GM12875 (cell line): ENCODE data around the gene P2RX1.

Experiments
- H3K4me3 ChIP-seq: one replicate; pipeline ENCODE4 v1.5.1; 2011; ENCODE audit warnings: low read depth, low read length, control low read depth
- CTCF ChIP-seq: IDR thresholded peaks from 2 replicates; pipeline ENCODE4 v1.5.1; 2011; ENCODE audit warnings: low read depth, mild to moderate bottlenecking, control low read depth, inconsistent platforms, low read length, moderate library complexity, borderline replicate concordance; ENCODE audit not compliant: insufficient read depth

Gene P2RX1

DNA sequence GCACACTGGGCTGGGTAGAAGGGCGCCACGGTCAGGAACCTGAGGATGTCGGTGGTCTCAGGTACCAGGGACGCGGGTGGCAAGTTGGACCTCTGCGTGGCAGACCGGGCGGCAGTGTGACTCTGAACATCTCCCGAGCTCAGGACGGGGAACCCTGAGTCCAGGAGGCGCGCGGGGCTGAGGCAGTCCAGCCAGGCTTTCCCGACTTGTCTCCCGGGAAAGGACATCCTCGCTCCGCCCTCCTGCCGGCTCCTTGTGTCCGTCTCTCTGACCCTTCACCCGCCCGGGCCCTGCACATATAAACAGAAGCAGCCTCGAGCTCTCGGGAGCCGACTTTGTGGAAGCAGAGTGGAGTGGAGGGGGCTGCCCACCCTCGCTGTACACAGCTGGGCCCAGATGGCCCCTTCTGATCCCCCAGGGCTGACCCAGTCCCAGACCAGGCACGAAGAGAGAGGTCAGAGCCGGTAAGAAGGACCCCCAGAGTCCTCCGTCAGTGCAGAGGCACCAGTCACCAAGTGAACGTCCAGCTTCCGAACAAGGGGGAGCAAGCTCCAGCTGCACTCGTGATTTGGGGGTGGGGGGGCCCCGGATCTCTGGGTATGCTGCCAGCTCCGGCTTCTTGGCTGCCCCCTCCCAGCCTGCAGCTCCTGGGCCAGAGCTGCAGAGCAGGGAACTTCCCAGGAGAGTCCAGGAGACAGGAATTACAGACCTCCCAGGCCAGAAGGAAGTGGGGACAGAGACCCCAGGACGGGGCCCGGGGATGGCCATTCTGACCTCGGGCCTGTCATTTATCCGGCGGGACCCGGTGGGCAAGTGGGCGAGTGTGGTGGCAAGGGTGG, 8.5 kb upstream of the P2RX1 start:
- TF ChIP-seq CTCF = no peak
- H3K4me3 ChIP-seq = no peak overlapping the region

DNA sequence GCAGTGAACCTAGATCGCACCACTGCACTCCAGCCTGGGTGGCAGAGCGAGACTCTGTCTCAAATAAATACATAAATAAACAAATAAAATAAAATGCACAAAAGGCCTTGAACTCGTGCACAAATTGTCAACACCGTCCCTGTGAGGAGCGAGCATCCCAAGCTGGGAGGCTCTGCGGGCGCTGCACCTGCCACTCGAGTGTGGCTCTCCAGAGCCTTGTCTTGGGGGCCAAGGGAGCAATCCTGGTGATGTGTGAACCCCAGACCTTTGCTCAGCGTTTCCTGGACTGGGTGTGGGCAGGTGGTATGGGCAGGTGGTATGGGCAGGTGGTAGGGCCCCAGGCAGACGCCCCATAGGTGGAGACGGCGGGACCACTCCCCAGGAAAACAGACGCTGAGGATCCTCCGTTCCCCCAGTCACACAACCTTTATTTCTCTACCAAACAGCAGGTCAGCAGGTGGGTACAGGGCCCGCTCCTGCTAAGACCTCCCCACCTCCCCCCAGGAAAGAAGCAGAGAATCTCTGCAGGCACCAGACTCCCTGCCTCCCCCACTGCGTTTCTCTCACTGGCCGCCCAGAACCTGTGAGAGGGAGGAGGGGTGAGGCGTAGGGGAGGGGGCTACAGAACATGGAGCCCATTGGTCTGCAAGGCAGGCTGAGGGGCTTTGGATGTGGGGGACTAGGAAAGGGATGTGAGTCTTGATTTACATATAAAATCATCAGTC, 7.4 kb upstream of the P2RX1 start:
- no peak overlapping the region for H3K4me3 ChIP-seq
- TF ChIP-seq CTCF = no peak

GRCh38 chr17:3922765-3923164, 6.5 kb upstream of the P2RX1 start:
- no peak for TF ChIP-seq CTCF
- no peak overlapping the region for H3K4me3 ChIP-seq

DNA sequence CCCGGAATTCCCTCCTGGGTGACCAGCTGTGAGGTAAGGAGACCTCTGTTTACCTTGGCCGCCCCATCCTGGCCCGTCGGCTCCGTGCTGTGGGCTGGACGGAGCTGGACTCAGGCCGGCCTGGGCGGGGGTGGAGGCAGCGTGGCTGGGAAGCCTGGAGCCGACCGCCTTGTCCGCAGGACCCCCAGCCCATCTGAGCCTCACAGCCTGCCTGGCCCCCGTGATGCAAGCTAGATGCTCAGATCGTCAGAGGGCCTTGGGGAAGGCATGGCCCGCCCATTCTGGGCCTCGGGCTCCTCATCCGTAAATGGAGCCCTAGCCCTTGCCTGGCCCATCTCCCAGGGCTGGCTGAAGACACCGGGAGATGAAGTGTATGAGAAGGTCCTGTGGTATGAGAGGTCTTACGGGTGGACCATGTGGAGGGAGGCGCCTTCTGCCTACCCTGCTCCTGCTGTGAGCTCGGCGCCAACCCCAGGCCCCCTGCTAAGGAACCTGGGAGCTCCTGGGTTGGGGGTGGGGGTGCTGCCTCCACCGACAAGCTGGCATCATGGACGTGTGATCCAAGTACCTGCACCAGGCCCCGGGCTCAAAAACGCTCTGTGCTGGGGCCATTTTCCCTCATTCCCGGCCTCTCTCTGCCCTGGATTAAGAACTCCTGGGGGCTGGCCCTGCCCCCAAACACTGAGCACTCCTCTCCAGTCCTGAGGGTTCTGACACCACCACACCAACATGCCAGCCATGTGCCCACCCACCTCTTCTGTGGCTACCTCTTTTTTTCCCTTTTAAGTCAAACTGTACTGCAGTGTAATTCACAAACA, 5.4 kb upstream of the P2RX1 start:
- no peak overlapping the region for H3K4me3 ChIP-seq
- no peak for TF ChIP-seq CTCF

DNA sequence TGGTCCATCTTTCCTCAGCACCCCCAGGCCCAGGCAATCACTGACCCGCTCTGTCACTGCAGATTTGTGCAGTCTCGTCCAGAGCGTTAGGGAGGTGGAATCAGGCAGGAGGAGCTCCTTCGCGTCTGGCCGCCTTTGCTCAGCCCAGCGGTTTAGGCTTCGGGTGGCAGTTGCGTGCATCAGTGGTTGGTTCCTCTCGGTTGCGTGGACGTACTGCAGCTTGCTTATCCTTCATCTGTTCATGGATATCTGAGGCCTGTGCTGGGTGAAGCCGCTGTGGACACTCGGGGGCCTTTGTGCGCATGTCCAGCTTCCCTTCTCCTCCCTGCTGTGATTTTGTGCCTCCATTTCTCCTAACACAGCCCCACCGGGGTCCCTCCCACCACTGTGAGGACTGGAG, 4.7 kb upstream of the P2RX1 start:
- H3K4me3 ChIP-seq = no peak overlapping the region
- TF ChIP-seq CTCF = no peak

- TF ChIP-seq CTCF = no peak
Observed at GRCh38 chr17:3919123-3919624, 2.9 kb upstream of the P2RX1 start.

More at GRCh38 chr17:3919123-3919624, 2.9 kb upstream of the P2RX1 start:
- H3K4me3 ChIP-seq = no peak overlapping the region
